RWPE1 (cell line): ENCODE data around the gene RTKN.

Experiments used
- CTCF ChIA-PET: fragments of 350-600 bp; sonication (Branson Sonifier 250); formaldehyde crosslinking; extraction: SDS; loops from one replicate; lab custom pipeline; 2021; lab: Yijun Ruan, JAX
- POLR2A ChIA-PET: fragments of 400-600 bp; formaldehyde crosslinking; extraction: SDS; loops from one replicate; lab custom pipeline; 2020; ENCODE audit warnings: antibody characterized with exemption; ENCODE audit not compliant: low non-redundant PET; lab: Yijun Ruan, JAX
- DNase-seq: peaks from one replicate; pipeline ENCODE4 v3.0.0; 2012; ENCODE audit warnings: low spot score
- H3K27ac ChIP-seq: fragments of 450-650 bp; 2 replicates; pipeline ENCODE4 v1.5.1; 2017
- CTCF ChIP-seq: fragments of 450-650 bp; conservative IDR thresholded peaks from 2 replicates; pipeline ENCODE4 v1.5.1; 2017; ENCODE audit warnings: low read depth, mild to moderate bottlenecking

RTKN gene

GRCh38 chr2:74481961-74482800 lies 40.4 kb upstream of the RTKN start:
- H3K27ac ChIP-seq: peak overlapping the region; percentile 90
- CTCF ChIA-PET: interaction anchor here (1.0 to 3.6 kb wide), 7 partner anchors 9 to 106 kb away, joined by 4 to 41 read pairs (median 7); partner anchors contain the start of genes AUP1, HTRA2 and WBP1
- DNase-seq: peak; percentile 21
- POLR2A ChIA-PET: interaction anchor here (0.6 to 1.5 kb wide), 4 partner anchors 9 to 252 kb away, joined by 3 to 7 read pairs (median 4); partner anchors contain the start of gene MRPL53
- no peak for TF ChIP-seq CTCF

GRCh38 chr2:74481431-74481830 lies 39.7 kb upstream of the RTKN start:
- CTCF ChIA-PET: interaction anchor here (1.7 to 3.6 kb wide), 3 partner anchors 8 to 49 kb away, joined by 6 to 41 read pairs (median 7); partner anchors contain the start of genes AUP1 and HTRA2
- POLR2A ChIA-PET: interaction anchor here (0.9 to 1.0 kb wide), 2 partner anchors 9 to 25 kb away, joined by 4 to 7 read pairs; partner anchors contain the start of gene MRPL53

GRCh38 chr2:74474899-74475298 lies 33.2 kb upstream of the RTKN start:
- ChIA-PET POLR2A (no interaction called here), CTCF (interaction anchor here (0.6 to 0.8 kb wide), 2 partner anchors 9 to 12 kb away, joined by 4 read pairs; no protein-coding TSS in a partner anchor)
- no peak for DNase-seq
- 0 out of 2 replicates have a peak, but pooled peaks have one; percentile 17 for TF ChIP-seq CTCF
- peak overlapping the region; percentile 97 for H3K27ac ChIP-seq

More at GRCh38 chr2:74481431-74481830, 39.7 kb upstream of the RTKN start:
- DNase-seq: no peak
- H3K27ac ChIP-seq: peak overlapping the region; percentile 90
- no peak for TF ChIP-seq CTCF

GRCh38 chr2:74474481-74474880 lies 32.7 kb upstream of the RTKN start:
- DNase-seq: no peak
- TF ChIP-seq CTCF: no peak
- H3K27ac ChIP-seq: peak overlapping the region; percentile 97
- ChIA-PET CTCF (interaction anchor here (0.6 kb wide), 1 partner anchor 9 kb away, joined by 4 read pairs; no protein-coding TSS in a partner anchor), POLR2A (no interaction called here)

- POLR2A ChIA-PET: interaction anchor here (0.6 to 1.5 kb wide), 3 partner anchors 8 to 10 kb away, joined by 3 to 7 read pairs (median 3); partner anchors contain the start of genes CCDC142 and TTC31
- DNase-seq: no peak
Measured at GRCh38 chr2:74472945-74473258, 31.2 kb upstream of the RTKN start.

More at GRCh38 chr2:74472945-74473258, 31.2 kb upstream of the RTKN start:
- TF ChIP-seq CTCF: no peak
- CTCF ChIA-PET: interaction anchor here (1.0 kb wide), 1 partner anchor 10 kb away, joined by 6 read pairs; the partner anchor contains the start of genes CCDC142 and TTC31
- peak overlapping the region; percentile 97 for H3K27ac ChIP-seq
